NCI-H345 (cell line): ENCODE results near the gene MROH2A.
A peak's percentile ranks its signal among the peaks of the same experiment; 100 is the strongest.

ENCODE experiments used
- DNase-seq: peaks from one replicate; lab custom pipeline; 2025; lab: John Stamatoyannopoulos, UW

MROH2A gene

DNA sequence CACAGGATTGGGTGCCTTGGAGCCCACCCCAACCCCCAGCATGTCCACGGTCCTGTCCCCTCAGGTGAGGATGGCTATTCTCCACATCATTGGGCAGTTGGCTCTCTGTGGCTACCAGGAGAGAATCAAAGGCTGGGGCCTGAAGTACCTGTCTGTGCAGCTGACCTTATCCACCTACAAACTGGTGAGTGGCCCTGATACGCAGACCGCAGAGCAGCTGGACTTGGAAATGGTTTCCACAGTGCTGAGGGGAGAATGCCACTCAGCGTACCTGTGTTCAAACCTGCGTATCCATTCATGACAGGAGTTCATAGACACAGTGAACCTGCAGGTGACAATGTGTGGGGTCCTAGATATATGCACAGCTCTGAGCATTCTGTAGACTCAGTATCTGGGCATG is 21.6 kb downstream of the MROH2A start:
- DNase-seq = no peak

DNA sequence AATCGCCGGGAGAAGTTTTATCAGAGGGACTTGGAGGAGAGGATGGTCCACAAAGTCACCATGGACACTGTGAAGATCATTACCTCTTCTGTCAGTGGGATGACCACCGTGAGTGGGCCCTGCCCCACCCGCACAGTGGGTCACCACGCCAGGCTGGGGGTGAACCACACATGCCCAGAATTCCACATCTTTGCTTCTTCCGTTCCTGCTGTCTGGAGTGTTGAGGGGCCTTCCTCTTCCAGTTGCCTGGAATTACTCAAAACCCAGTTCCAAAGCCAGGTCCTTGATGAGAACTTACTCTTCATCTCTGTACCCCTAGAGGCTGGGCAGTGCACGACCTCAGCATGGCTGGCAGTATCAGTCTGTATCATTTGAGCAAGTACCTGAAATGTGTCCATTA is 22.1 kb downstream of the MROH2A start:
- DNase-seq = no peak

DNA sequence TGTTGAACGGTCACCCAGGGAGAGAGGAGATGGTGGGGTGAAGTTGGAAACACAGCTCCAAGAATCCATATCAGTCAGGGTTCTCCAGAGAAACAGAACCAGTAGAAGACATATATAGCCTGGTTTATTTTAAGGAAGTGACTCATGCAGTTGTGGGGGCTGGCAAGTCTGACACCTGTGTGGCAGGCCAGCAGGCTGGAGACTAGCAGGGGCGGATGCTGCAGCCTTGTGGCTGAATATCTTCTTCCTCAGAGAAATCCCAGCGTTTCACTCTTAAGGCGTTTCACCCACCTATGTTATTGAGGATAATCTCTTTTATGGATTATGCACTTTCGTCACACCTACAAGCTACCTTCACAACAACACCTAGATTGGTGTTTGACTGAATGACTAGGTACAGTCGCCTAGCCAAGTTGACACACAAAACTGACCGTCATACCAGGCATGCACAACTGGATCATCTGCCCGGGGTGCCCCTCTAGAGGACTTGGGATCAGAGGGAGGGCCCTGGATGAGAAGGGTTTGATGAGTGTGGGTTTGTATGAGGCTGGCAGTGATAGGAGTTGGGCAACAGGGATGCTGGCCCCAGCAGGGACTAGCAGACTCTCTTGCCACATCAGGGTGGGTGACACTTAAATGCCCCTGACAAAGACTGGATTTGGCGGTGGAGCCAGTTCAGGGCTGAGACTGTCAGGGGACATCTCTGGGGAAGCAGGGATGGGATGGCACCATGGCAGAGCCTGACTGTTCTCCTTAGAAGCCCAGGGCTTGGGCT is 23.4 kb downstream of the MROH2A start:
- DNase-seq = no peak

DNA sequence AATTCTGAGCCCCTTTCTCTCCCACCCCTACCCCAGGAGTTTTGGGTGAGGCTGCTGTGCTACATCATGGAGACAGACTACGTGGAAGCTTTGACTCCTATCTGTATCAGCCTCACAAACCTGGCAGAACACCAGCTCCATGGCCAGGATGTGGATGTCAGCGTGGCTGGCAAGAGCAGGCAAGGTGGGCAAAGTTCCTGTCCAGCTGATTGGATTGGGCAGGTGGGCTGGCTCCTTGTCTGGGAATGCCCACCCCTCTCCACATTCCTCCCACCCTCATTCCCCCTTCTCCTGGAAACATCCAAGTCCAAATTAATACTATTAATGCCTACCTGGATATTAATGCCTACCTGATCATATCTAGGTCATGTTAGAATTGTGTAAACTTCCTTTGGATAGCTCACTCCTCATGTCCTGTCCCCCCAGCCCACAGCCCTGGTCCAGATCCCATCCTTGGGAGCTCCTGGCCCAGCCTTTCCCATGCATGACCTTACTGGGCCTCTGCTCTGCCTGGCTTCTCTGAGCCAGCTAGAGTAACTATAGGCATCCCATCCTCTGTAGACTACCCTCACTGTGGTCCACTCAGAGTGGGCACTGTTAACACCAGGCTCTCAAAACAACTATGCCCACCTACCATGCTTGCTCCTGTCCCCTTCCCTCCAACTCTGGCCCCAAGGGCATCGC is 24.1 kb downstream of the MROH2A start:
- DNase-seq = no peak

DNA sequence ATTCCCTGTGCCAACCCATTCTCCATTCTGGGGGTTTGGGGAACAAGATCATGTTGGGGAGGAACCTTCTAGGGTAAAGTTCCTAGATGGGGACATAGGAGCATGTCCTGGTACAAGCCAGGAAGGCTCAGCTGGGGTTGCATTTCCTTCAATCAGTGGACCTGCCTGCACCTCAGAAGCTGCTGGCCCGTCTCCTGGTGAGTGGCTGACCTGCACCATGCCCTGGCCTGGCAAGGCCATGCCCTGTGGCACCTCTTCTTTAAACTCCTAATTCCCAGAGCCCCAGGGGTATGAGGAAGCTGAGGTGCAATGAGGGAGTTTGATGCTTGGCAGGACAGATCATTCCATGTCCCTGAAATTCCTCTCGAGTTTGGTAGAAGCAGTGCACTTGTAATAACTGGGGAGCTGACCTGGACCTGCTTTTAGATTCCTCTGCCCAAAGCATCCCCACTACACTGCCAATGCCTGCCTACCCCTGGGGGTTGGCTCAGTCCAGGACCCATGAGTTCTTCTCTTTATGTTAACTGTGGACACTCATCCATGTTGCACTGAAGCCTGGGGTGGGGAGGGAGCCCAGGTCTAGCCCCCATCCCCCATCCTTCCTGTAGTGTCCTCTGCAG is 25.3 kb downstream of the MROH2A start:
- DNase-seq = no peak

DNA sequence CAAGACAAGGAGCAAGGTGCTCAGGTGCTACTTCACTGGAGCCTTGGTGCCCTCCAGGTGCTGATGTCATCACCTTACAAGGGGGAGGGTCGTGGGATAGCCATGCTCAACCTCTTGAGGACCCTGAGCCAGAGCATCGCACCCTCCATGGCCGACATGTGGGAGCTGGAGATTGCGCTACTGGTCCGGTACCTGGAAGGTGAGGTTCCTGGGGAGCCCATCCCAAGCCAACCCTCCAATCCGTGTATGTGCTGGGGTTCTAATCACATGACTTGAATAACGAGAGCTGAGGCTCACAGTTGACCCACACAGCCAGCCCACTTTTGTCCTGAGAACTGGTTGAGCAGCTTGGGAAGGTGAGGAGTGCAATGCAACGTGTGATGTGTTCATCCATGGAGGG is 25.9 kb downstream of the MROH2A start:
- DNase-seq = no peak

DNA sequence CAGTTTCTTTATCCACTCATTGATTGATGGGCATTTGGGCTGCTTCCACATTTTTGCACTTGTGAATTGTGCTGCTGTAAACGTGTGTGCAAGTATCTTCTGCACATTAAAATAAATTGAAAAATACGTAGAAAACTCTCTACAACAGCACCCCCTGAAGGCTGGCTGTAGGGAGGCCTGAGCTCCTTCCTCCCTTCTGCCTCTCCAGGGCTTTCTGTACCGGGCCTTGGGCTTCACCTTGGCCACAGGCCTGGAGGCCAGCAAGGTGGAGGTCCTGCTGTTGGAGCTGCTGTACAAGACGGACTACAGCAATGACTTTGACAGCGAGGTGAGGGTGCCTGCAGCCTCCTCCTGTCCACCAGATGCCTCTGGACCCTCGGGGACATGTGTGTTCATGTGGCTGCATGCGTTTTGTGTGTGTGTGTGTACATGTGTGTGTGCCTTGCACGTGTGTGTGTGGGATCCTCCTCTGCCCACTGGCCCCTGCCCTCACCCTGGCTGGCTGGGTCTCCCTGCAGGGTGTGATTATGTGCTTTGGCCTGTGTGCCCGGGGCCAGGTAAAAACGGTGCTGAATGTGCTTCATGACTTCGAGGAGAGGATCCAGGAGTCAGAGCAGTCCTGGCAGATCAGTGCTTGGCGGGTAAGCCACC is 29.2 kb downstream of the MROH2A start:
- DNase-seq = no peak

DNA sequence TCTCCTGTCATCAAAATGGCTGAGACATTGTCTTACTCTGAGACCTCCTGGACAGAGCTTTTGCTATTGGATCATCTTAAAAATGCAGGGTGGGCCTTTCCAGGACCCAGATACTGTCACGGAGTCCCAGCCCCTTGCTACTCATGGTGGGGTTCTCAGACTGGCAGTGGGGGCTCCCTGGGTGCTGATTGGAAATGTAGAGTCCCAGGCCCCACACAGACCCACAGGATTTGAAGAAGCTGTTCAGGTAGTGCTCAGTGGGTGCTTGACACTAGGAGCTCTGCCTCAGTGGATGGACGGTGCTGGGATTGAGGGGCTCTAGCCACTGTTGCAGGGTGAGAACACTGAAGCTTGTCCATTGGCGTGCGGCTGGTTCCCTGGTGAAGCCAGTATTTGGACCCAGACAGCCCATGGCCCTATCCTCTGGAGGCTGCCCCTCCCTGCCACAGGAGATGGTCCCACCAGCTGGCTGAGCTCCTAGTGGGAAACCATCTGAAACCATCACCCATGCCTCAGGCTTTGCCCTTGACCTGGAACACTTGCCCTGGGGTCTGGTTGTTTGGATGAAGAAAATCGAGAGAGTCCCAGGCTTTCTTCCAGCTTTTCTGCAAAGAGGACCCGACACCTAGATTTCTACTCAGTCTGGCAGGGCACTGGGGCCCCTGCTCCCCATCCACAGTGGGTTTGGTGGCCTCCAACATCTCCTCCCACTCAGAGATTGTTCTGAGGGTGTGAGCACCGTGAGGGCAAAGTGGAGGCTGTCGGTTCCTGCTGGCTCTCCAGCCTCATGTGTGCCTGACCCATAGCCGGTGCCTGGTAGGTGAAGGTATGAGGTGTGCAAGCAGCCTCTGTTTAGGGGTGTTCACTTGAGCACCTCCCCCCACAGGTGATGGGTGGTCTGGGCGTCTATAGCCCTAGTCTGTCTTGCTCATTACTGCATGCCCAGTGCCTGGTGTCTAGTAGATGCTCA is 30.1 kb downstream of the MROH2A start:
- DNase-seq = no peak

DNA sequence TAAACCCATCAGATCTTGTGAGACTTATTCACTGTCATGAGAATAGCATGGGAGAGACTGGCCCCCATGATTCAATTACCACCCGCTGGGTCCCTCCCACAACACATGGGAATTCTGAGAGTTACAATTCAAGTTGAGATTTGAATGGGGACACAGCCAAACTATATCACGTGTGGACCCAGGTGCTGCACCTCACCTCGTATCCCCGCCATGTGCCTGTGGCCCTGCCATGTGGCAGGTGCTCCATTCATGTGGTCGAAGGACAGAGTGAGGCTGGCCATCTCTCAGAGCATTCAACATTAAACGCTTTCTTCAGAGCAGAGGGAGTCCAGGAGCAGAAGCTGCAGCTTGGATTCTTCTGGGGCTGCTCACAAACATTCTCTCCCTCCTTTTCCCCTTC is 32.3 kb downstream of the MROH2A start:
- DNase-seq = no peak

DNA sequence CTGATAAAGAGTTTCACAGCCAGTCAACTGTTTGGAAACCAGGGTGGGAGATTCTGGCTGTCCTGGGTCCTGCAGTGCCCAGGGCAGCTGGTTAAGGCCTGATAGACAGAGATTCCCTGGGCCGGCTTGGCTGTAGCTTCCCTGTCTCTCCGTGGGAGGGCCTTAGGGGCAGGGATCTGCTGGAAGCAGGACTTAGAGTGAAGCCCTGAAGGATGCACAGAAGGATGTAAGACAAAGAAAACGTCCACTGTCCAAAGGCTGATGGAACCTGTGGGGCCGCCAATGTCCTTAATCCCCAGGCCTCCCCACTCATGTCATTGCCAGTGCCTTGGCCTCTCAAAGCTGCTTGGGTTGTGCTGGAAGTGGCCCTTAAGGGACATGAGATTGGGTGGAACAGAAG is 33.0 kb downstream of the MROH2A start:
- DNase-seq = no peak

DNA sequence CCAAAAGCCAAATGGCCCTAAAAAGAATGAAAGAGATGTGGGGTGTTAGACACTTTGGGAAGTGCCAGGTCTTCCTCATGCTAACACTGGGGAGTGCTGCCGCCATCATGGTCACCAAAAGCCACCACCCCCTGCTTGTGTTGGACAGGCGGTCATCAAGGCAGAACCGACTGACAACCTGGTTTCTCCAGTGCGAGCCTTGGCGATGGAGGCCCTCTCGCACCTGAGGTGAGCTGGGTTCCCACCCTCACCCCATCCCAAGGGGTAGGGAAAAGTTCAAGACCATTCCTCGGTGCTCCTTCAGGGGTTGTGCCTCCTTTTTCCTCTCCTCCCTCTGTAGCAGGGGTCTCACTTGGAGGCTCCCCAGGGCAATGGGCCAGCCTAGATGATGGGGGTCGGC is 33.6 kb downstream of the MROH2A start:
- no peak for DNase-seq

DNA sequence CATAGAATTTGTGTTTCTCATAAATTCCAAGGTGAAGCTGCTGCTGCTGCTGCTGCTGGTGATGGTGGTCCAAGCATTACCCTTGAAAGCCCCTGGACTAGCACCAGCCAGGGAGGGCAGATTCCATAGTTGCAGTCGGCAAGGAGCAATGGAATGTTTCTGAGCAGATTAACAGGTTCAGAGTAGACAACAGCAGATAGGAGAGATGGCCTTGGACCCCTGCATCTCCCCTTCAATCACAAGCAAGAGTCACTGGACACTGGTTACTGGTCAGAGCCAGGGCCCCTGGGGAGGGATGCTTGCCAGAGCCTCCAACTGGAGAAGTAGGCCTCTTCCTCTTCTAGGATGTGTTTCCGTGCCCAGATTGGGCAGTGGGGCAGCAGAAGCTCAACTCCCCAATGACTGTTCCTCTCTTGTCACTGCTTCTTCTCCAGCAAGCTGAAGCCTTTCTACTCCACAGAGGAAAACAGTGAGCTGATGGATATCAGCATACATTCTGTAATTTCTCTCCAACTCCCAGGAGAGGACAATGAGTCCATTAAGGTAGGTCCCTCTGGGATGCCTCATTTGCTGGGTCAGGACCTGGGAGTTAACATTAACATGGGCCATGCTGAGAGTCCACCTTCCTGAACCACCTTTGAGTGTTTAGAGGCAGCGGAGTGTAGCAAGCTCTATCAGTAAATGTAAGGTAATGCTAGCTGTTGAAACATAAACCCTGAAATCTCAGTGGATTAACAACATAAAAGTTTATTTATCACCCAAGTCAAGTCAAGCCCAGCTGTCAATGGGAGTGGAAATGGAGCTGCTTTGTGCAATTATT is 35.3 kb downstream of the MROH2A start:
- DNase-seq = no peak

DNA sequence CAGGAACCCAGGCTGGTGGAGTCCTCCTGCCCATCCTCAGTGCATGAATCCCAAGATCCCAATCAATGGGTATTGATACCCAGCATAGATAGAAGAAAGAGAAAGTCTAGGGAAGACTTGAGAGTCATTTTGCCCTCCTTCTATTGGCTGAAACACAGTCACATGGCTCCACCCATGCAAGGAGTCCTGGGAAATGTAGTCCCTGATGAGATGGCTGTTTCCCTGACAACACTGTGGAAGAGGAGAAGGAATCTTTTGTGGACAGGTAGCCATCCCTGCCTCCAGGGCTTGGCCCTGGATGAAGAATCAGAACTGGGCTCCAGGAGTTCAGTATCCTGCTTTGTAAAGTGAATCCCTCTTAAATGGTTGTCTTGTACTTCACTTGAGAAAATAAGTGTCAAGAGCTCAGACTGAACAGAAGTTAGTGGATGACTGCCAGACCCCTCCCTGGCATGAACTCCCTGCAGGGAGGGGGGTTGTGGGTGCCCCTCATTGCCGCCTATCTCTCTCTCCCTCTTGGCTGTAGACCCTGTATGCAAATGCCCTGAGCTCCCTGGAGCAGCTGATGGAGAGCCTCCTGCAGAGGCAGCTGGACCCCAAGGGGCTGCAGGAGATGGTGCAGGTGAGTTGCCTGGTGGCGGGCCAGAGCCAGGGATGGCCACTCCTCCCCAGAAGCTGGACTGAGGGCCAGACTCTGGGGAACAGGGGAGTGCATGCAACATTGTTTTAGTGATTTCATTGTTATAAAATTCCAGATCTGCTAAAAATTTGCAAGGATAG is 36.1 kb downstream of the MROH2A start:
- no peak for DNase-seq

DNA sequence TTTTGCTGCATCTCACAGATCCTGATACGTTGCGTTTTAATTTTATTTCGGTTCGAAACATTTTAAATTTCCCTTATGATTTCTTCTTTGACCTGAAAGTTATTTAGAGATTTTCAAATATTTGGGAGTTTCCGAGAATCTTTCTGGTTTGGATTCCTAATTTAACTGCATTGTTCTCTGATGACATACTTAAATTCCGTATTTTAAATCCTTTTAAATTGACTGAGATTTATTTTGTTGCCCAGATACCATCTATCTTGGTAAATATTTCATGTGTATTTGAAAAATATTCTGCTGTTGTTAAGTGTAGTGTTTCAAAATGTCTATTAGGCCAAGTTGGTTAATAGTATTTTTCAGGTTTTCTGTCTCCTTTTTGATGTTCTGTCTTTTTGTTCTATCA is 37.7 kb downstream of the MROH2A start:
- no peak for DNase-seq

DNA sequence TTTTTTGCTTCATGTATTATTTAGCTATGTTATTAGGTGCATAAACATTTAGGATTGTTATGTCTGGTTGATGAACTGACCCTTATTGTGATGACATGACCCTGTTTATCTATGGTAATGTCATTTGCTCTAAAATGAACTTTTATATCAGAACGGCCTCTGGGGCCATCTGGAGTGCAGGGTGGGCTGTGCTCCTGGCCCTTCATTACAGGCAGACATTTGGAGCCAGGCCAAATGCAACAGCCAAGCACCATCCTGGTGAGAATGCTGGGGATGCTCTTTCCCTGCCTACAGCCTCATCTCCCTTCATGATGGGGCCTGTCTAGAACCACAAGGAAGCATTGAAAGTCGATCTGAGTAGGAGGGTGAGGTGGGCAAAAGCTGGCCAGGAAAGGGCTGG is 38.2 kb downstream of the MROH2A start:
- peak; percentile 42 for DNase-seq

DNA sequence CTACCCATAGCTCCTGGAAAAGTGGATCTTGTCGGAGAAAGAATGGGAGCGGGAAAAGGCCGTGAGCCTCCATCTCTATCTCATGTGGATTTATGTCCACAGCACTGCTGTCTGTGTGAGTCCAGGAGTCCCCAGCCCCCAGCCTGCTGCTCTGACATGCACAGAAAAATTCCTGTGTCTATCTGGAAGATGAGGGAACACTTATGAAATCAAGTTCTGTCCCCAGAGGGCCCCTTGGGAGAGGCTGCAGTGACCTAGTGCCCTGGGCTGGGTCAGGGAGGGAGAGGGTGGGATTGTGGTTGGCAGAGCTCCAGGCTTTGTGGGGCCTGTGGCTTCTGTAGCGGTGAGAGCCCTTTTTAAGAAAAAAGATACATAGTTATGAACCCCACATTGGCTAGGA is 38.6 kb downstream of the MROH2A start:
- no peak for DNase-seq

DNA sequence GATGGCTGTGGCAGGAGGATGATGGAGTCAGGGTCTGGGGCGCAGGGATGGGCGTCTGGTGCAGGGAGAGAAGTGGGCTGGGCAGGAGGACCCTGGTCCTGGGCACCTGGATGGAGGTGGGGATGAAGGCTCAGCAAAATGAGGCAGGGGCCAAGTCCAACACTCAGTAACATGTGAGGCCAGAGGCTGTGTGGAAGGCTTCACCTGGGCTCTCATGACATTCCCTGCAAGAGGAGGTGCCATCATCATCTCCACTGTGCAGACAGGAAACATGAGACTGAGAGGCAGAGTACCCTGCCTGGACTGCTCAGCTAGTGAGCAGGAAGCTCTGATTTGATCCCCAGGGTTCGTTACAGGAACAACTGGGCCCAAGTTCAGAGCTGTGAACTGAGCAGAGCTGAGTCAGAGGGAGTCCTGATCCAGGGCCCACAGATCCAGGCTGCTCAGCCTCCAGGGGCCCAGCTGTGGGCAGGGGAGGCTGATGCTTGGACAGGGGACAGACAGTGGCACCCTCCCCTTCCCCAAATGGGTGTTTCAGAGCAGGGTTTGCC is 39.3 kb downstream of the MROH2A start:
- DNase-seq = no peak

DNA sequence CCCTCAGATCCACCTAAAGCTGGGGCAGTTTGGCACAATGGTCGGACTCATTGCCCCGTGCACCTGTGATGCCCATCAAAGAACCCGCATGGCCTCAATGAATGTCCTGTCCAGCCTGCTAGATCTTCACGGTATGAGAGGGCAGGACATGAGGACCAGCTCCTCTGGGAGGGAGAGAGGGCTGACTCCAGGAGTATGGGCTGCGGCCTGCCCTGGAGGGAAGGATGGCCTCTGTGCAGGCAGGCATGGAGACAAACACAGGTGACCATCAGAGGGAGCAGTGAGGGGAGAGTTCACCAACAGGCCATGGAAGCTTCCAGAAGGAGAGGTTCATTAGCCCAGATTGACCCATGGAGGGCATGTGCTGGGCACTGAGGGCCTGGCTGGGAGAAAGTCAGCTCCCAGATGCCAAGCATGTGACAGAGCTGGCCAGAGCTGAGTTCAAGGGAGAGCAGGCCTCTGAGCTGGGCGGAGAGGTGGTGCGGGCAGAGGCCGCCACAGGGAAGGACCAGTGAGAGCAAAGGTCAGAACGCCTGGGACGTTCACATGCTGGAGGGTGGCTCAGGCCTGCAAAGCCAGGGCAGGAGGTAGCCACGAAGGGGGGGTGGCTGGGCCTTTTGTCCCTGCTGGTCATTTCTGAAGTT is 40.0 kb downstream of the MROH2A start:
- no peak for DNase-seq
